Loucy (cell line): Measurements from ENCODE around the gene ZNF662.
"Not testable (repeated sequence)": the region's sequence is repeated elsewhere in the genome, so short reads cannot be mapped to it uniquely, and the experiment has no call there.

Experiments
- H2AFZ ChIP-seq: fragments of 200-600 bp; sonication (generic); 2 replicates; pipeline ENCODE4 v1.6.0; 2016; ENCODE audit warnings: antibody characterized with exemption, mild to moderate bottlenecking, low read length, moderate library complexity
- H3F3A ChIP-seq: fragments of 200-600 bp; 2 replicates; pipeline ENCODE4 v1.6.0; 2016; ENCODE audit warnings: antibody characterized with exemption, low read depth, mild to moderate bottlenecking
- H3K27me3 ChIP-seq: fragments of 200-600 bp; sonication (generic); 2 replicates; pipeline ENCODE4 v1.6.1; 2014; ENCODE audit warnings: low read length, mild to moderate bottlenecking; ENCODE audit not compliant: insufficient read depth, poor library complexity, severe bottlenecking
- H3K36me3 ChIP-seq: fragments of 200-600 bp; sonication (generic); 2 replicates; pipeline ENCODE4 v1.6.1; 2016; ENCODE audit warnings: low read length; ENCODE audit not compliant: insufficient read depth
- H3K4me1 ChIP-seq: fragments of 200-600 bp; sonication (generic); 2 replicates; pipeline ENCODE4 v1.5.1; 2014; ENCODE audit warnings: low read length, mild to moderate bottlenecking; ENCODE audit not compliant: insufficient read depth, poor library complexity, severe bottlenecking
- H3K4me2 ChIP-seq: fragments of 200-600 bp; sonication (generic); 2 replicates; pipeline ENCODE4 v1.6.0; 2014; ENCODE audit warnings: antibody characterized with exemption, low read length, low read depth, mild to moderate bottlenecking; ENCODE audit not compliant: poor library complexity, severe bottlenecking
- H3K4me3 ChIP-seq: fragments of 200-600 bp; sonication (generic); 2 replicates; pipeline ENCODE4 v1.5.1; 2014; ENCODE audit warnings: low read length, mild to moderate bottlenecking, mixed read lengths; ENCODE audit not compliant: poor library complexity, severe bottlenecking
- H3K79me2 ChIP-seq: fragments of 200-600 bp; sonication (generic); 2 replicates; pipeline ENCODE4 v1.6.1; 2014; ENCODE audit warnings: low read length; ENCODE audit not compliant: insufficient read depth
- H3K9ac ChIP-seq: fragments of 200-600 bp; sonication (generic); 2 replicates; pipeline ENCODE4 v1.6.0; 2014; ENCODE audit warnings: mild to moderate bottlenecking, low read depth, low read length, moderate library complexity; ENCODE audit not compliant: poor library complexity, severe bottlenecking
- H3K9me2 ChIP-seq: fragments of 200-600 bp; sonication (generic); replicated peaks from 2 replicates; pipeline ENCODE4 v1.6.1; 2016; ENCODE audit warnings: low read depth, low read length, mixed read lengths
- H3K9me3 ChIP-seq: fragments of 200-600 bp; sonication (generic); 2 replicates; pipeline ENCODE4 v1.6.1; 2014; ENCODE audit warnings: mild to moderate bottlenecking, antibody characterized with exemption, low read length, low read depth; ENCODE audit not compliant: insufficient read depth
- H4K20me1 ChIP-seq: fragments of 200-600 bp; sonication (generic); 2 replicates; pipeline ENCODE4 v1.6.0; 2014; ENCODE audit warnings: antibody characterized with exemption, low read length, mild to moderate bottlenecking; ENCODE audit not compliant: insufficient read depth, poor library complexity, severe bottlenecking
- CTCF ChIP-seq: fragments of 200-600 bp; sonication (generic); conservative IDR thresholded peaks from 2 replicates; pipeline ENCODE4 v1.5.1; 2014; ENCODE audit warnings: mild to moderate bottlenecking, antibody characterized with exemption, low read length
- EZH2phosphoT487 ChIP-seq: fragments of 200-600 bp; IDR thresholded peaks from 2 replicates; pipeline ENCODE4 v1.6.1; 2018; ENCODE audit warnings: antibody characterized with exemption, mild to moderate bottlenecking, moderate library complexity, borderline replicate concordance

ZNF662 gene

GRCh38 chr3:42880601-42881451 is 25.1 kb upstream of the ZNF662 start:
- H2AFZ ChIP-seq, result peak overlapping the region; percentile 96
- H4K20me1 ChIP-seq, result no peaks in the 10 kb centered on the region
- no peaks in the 10 kb centered on the region for H3F3A ChIP-seq
- H3K4me3 ChIP-seq, result peak overlapping the region; percentile 73
- no peaks in the 10 kb centered on the region for H3K36me3 ChIP-seq
- H3K9ac ChIP-seq, result peak overlapping the region; percentile 64
- H3K4me1 ChIP-seq, result peaks cover 11% of the 10 kb centered on the region
- no peaks in the 10 kb centered on the region for H3K79me2 ChIP-seq
- peak overlapping the region; percentile 89 for H3K4me2 ChIP-seq
- H3K27me3 ChIP-seq, result no peaks in the 10 kb centered on the region
- H3K9me2 ChIP-seq, result no peaks in the 10 kb centered on the region
- H3K9me3 ChIP-seq, result no peaks in the 10 kb centered on the region
- TF ChIP-seq EZH2phosphoT487, result no peak
- TF ChIP-seq CTCF, result peak; percentile 74

DNA sequence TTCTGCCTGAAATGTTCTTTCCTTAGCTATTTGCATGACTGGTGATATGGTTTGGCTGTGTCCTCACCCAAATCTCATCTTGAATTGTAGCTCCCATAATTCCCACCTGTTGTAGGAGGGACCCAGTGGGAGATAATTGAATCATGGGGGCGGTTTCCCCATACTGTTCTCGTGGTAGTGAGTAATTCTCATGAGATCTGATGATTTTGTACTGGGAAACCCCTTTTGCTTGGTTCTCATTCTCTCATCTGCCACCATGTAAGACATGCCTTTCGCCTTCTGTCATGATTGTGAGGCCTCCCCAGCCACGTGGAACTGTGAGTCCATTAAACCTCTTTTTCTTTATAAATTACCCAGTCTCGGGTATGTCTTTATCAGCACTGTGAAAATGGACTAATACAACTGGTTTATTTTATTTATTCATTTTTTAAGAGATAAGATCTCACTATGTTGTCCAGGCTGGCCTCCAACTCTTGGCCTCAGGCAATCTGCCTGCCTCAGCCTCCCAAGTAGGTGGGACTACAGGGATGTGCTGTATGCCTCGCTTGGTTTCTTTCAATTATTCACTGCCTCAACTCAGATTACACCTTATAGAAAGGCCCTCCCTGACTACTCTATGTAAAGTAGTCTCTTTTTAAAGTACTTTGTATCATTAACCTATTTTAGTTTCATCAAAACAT is 22.6 kb upstream of the ZNF662 start:
- H3K79me2 ChIP-seq, result not testable (repeated sequence)

GRCh38 chr3:42884324-42884723 is 21.6 kb upstream of the ZNF662 start:
- no peaks in the 10 kb centered on the region for H3K9me3 ChIP-seq
- H2AFZ ChIP-seq, result no peak overlapping the region
- TF ChIP-seq CTCF (no peak), EZH2phosphoT487 (no peak)
- no peaks in the 10 kb centered on the region for H3K9me2 ChIP-seq
- no peak overlapping the region for H3K4me2 ChIP-seq
- no peak overlapping the region for H3K4me3 ChIP-seq
- H3F3A ChIP-seq, result no peaks in the 10 kb centered on the region
- no peak overlapping the region for H3K9ac ChIP-seq
- H3K79me2 ChIP-seq, result no peaks in the 10 kb centered on the region
- no peaks in the 10 kb centered on the region for H4K20me1 ChIP-seq
- H3K4me1 ChIP-seq, result peaks cover 11% of the 10 kb centered on the region
- H3K27me3 ChIP-seq, result no peaks in the 10 kb centered on the region
- H3K36me3 ChIP-seq, result no peaks in the 10 kb centered on the region

More for the DNA sequence above, 22.6 kb upstream of the ZNF662 start:
- H3K4me3 ChIP-seq, H2AFZ ChIP-seq, H3K9me2 ChIP-seq, H3F3A ChIP-seq, H3K9ac ChIP-seq, H3K27me3 ChIP-seq, H3K9me3 ChIP-seq, H4K20me1 ChIP-seq, H3K36me3 ChIP-seq, H3K4me2 ChIP-seq: not testable (repeated sequence)
- H3K4me1 ChIP-seq, result peaks cover 11% of the 10 kb centered on the region
